Body of pancreas (tissue), 4 donors: Measurements from ENCODE around the gene SETD6. TPM values are rescaled to one million over a fixed set of nuclear protein-coding genes. Genes with fewer than 3 reads are reported as not detected.

ENCODE experiments used
- ATAC-seq: fragments of 150-250 bp; one replicate; pipeline ENCODE4 v1.9.1; 2016
- DNase-seq, 4 donors: peaks; one replicate each; pipeline ENCODE4 v3.0.0-alpha.2; 2019
- H3K27ac ChIP-seq, 4 donors: fragments of 200-600 bp; sonication (generic); 1 replicate in 3 of 4; 2 replicates in 1 of 4; pipeline versions ENCODE4 v1.5.1 to v1.6.1; 2016 to 2019; ENCODE audit warnings: mild to moderate bottlenecking in 1 of 4, mixed read lengths in 1 of 4, moderate library complexity in 1 of 4
- H3K27me3 ChIP-seq, 2 donors: fragments of 200-600 bp; sonication (generic); one replicate each; pipeline ENCODE4 v1.6.0; 2016; ENCODE audit warnings: mild to moderate bottlenecking in 1 of 2
- H3K36me3 ChIP-seq, 2 donors: fragments of 200-600 bp; sonication (generic); replicated peaks in 1 of 2; 2 replicates each; pipeline ENCODE4 v1.5.1; 2016; ENCODE audit warnings: low read depth in 2 of 2; ENCODE audit not compliant: insufficient read depth in 1 of 2
- H3K4me1 ChIP-seq: fragments of 200-600 bp; sonication (generic); one replicate; pipeline ENCODE4 v1.6.0; 2016
- H3K4me3 ChIP-seq, 2 donors: fragments of 200-600 bp; sonication (generic); 1 replicate in 1 of 2; 2 replicates in 1 of 2; pipeline ENCODE4 v1.5.1; 2016 to 2019
- H3K9me3 ChIP-seq, 3 donors: fragments of 200-600 bp; sonication (generic); 1 replicate in 2 of 3; 2 replicates in 1 of 3; pipeline ENCODE4 v1.5.1; 2016
- CTCF ChIP-seq, 7 experiments: fragments of 450-650 bp in 4 of 7; fragments of 200-600 bp in 3 of 7; sonication (generic) in 3 of 7; IDR thresholded peaks; one replicate each; pipeline ENCODE4 v1.5.1; 2016 to 2019; ENCODE audit warnings: antibody characterized with exemption in 7 of 7
- POLR2A ChIP-seq, 3 donors: fragments of 450-650 bp; IDR thresholded peaks; one replicate each; pipeline ENCODE4 v1.6.1; 2016; ENCODE audit warnings: antibody characterized with exemption in 3 of 3, mild to moderate bottlenecking in 2 of 3
- WGBS, 2 donors: methylation state at CpG; one replicate each; pipeline ENCODE4 v1.1.5; 2017; 5-methylcytosine and 5-hydroxymethylcytosine counted together
- intact Hi-C: fragments of 100-400 bp; cut with DNase I; formaldehyde crosslinking; loops from one replicate; pipeline ENCODE4 v1.15.1; 2023
- total RNA-seq, 2 donors: library from RNA; depleted of rRNA; stranded (reverse); fragments of >200 nt; gene quantifications; one replicate each; pipeline ENCODE4 v1.1.0, GENCODE V29; 2016

Gene SETD6
- total RNA-seq, 2 donors from 2014 or later = 67.7 to 80.8 TPM

GRCh38 chr16:58492066-58492465, 23.3 kb upstream of the SETD6 start:
- Histone ChIP-seq H3K36me3 (no peaks in the 10 kb centered on the region), H3K27ac (no peak overlapping the region), H3K9me3 (no peaks in the 10 kb centered on the region), H3K4me1 (peaks cover 7% of the 10 kb centered on the region), H3K4me3 (no peak overlapping the region), H3K27me3 (no peaks in the 10 kb centered on the region)
- WGBS, 2 donors = 58 to 71% methylated on average over 3 to 4 of the region's 4 CpGs
- TF ChIP-seq POLR2A (IDR thresholded peaks at IDR 0.05) (no peak), CTCF (IDR thresholded peaks at IDR 0.05) (no peak)
- intact Hi-C loops = no loop called here
- DNase-seq = no peak
- no peak for ATAC-seq

DNA sequence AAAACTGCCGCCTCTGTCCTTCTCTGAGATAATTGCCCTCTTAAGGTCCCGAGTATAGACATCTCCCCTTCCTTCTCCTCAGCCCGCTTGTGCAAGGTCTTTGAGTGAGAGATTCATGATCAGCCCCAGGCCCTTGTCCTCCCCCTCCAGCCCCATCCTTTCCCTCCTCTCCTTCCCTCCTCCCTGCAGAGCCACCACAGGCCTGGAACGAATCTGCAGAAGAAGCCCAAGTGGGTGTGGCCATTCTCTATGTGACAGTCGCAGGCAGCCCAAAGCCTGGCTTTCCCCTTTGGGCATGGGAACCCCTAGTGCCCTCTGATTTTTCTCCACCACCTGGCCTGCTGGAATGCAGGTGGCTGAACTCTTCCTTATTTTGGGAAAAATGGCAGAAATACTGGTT, 22.6 kb upstream of the SETD6 start:
- Histone ChIP-seq H3K9me3 (no peaks in the 10 kb centered on the region), H3K36me3 (no peaks in the 10 kb centered on the region), H3K4me3 (no peak overlapping the region), H3K27me3 (no peaks in the 10 kb centered on the region), H3K27ac (no peak overlapping the region), H3K4me1 (peaks cover 7% of the 10 kb centered on the region)
- TF ChIP-seq POLR2A (IDR thresholded peaks at IDR 0.05) (no peak), CTCF (IDR thresholded peaks at IDR 0.05) (no peak)
- WGBS, 2 donors = 44 to 59% methylated on average over 5 of the region's 5 CpGs
- no peak for ATAC-seq
- intact Hi-C loops = no loop called here
- no peak for DNase-seq

GRCh38 chr16:58493756-58494431, 21.4 kb upstream of the SETD6 start:
- 56 to 70% methylated on average over 4 to 20 of the region's 20 CpGs for WGBS, 2 donors
- H3K36me3 ChIP-seq = no peaks in the 10 kb centered on the region
- H3K27me3 ChIP-seq = no peaks in the 10 kb centered on the region
- intact Hi-C loops = no loop called here
- ATAC-seq (no peak), DNase-seq (no peak)
- no peak for TF ChIP-seq POLR2A (IDR thresholded peaks at IDR 0.05)
- no peak for TF ChIP-seq CTCF (IDR thresholded peaks at IDR 0.05)
- H3K27ac ChIP-seq = no peak overlapping the region
- no peaks in the 10 kb centered on the region for H3K9me3 ChIP-seq
- peaks cover 8% of the 10 kb centered on the region for H3K4me1 ChIP-seq
- H3K4me3 ChIP-seq = no peak overlapping the region

- intact Hi-C loops = no loop called here
- WGBS, 2 donors = 8 to 10% methylated on average over 5 to 8 of the region's 8 CpGs
- H3K9me3 ChIP-seq = no peaks in the 10 kb centered on the region
- no peaks in the 10 kb centered on the region for H3K27me3 ChIP-seq
- peak overlapping the region in 2 of 4 donors; percentile 33 to 40 for H3K27ac ChIP-seq
- ATAC-seq (peak; percentile 81), DNase-seq (peak; percentile 70 to 89 (median 78))
- H3K4me1 ChIP-seq = peaks cover 10% of the 10 kb centered on the region
- no peak overlapping the region for H3K4me3 ChIP-seq
- no peaks in the 10 kb centered on the region for H3K36me3 ChIP-seq
- TF ChIP-seq CTCF (IDR thresholded peaks at IDR 0.05) (peak in 2 of 7 experiments; percentile 32 to 38), POLR2A (IDR thresholded peaks at IDR 0.05) (no peak)
These were observed 20.3 kb upstream of the SETD6 start for GRCh38 chr16:58494981-58495520.
